WTC11 (cell line): ENCODE measurements around the gene PTGER2. TPM values are rescaled to one million over a fixed set of nuclear protein-coding genes. Genes with fewer than 3 reads are reported as not detected.

Source experiments
- ATAC-seq: fragments of 200-7000 bp; cut with Tn5 transposase; 2 replicates; pipeline ENCODE4 v1.10.0; 2021; ENCODE audit warnings: mild to moderate bottlenecking, moderate library complexity
- CTCF ChIA-PET: fragments of 300-600 bp; sonication (Branson Sonifier 250); formaldehyde crosslinking; loops from one replicate; lab custom pipeline; 2021; ENCODE audit warnings: antibody characterized with exemption; lab: Charles Lee
- POLR2A ChIA-PET: fragments of 350-600 bp; sonication (Branson Sonifier 250); formaldehyde crosslinking; loops from one replicate; lab custom pipeline; 2021; ENCODE audit warnings: antibody characterized with exemption; lab: Charles Lee
- DNase-seq: peaks from one replicate; pipeline ENCODE4 v3.0.0; 2021; ENCODE audit warnings: low spot score
- H3K27ac Mint-ChIP-seq: 2 replicates; pipeline ENCODE4 v1.8.0; 2021; ENCODE audit warnings: mixed read lengths
- H3K27me3 Mint-ChIP-seq: 2 replicates; pipeline ENCODE4 v1.8.0; 2021; ENCODE audit warnings: low read depth, mild to moderate bottlenecking, moderate library complexity, mixed read lengths
- H3K36me3 Mint-ChIP-seq: 2 replicates; pipeline ENCODE4 v1.8.0; 2021; ENCODE audit warnings: mixed read lengths
- H3K4me1 Mint-ChIP-seq: 2 replicates; pipeline ENCODE4 v1.8.0; 2022; ENCODE audit warnings: mixed read lengths
- H3K4me3 Mint-ChIP-seq: 2 replicates; pipeline ENCODE4 v1.8.0; 2021; ENCODE audit warnings: mild to moderate bottlenecking, moderate library complexity, mixed read lengths
- H3K9me3 Mint-ChIP-seq: 2 replicates; pipeline ENCODE4 v1.8.0; 2021; ENCODE audit warnings: mixed read lengths
- ATF1 ChIP-seq: sonication (generic); formaldehyde crosslinking; IDR thresholded peaks from 2 replicates; pipeline ENCODE4 v1.8.1; 2023; ENCODE audit warnings: mild to moderate bottlenecking, moderate library complexity, missing genetic modification reagents
- CBFB ChIP-seq: sonication (generic); formaldehyde crosslinking; IDR thresholded peaks from 2 replicates; pipeline ENCODE4 v1.8.1; 2022; ENCODE audit warnings: mild to moderate bottlenecking, low read depth, missing genetic modification reagents
- CREM ChIP-seq: sonication (generic); formaldehyde crosslinking; IDR thresholded peaks from 2 replicates; pipeline ENCODE4 v1.8.1; 2022; ENCODE audit warnings: mild to moderate bottlenecking, missing genetic modification reagents, moderate library complexity
- CTCF ChIP-seq: fragments of 200-600 bp; IDR thresholded peaks from 2 replicates; pipeline ENCODE4 v1.8.0; 2022; ENCODE audit warnings: antibody characterized with exemption
- ESRRA ChIP-seq: sonication (generic); formaldehyde crosslinking; IDR thresholded peaks from 2 replicates; pipeline ENCODE4 v1.8.1; 2022; ENCODE audit warnings: mild to moderate bottlenecking, missing genetic modification reagents, borderline replicate concordance
- FOXK1 ChIP-seq: sonication (generic); formaldehyde crosslinking; IDR thresholded peaks from 2 replicates; pipeline ENCODE4 v1.8.0; 2022; ENCODE audit warnings: mild to moderate bottlenecking, moderate library complexity, missing genetic modification reagents
- GRHL2 ChIP-seq: fragments of 250-450 bp; sonication (Bioruptor Pico); IDR thresholded peaks from 2 replicates; pipeline ENCODE4 v1.8.0; 2022; ENCODE audit warnings: mild to moderate bottlenecking, moderate library complexity; ENCODE audit not compliant: insufficient replicate concordance, severe bottlenecking
- JAZF1 ChIP-seq: fragments of 250-450 bp; sonication (Bioruptor Pico); IDR thresholded peaks from 2 replicates; pipeline ENCODE4 v1.9.0; 2021; ENCODE audit warnings: moderate library complexity, mild to moderate bottlenecking, inconsistent platforms
- OVOL2 ChIP-seq: fragments of 250-450 bp; sonication (Bioruptor Pico); IDR thresholded peaks from 2 replicates; pipeline ENCODE4 v1.9.0; 2021; ENCODE audit warnings: mild to moderate bottlenecking, borderline replicate concordance
- PRDM15 ChIP-seq: sonication (generic); formaldehyde crosslinking; IDR thresholded peaks from 2 replicates; pipeline ENCODE4 v1.8.0; 2022; ENCODE audit warnings: missing genetic modification reagents
- SMAD4 ChIP-seq: sonication (generic); formaldehyde crosslinking; IDR thresholded peaks from 2 replicates; pipeline ENCODE4 v1.8.0; 2022; ENCODE audit warnings: mild to moderate bottlenecking, missing genetic modification reagents
- STAT6 ChIP-seq: sonication (generic); formaldehyde crosslinking; conservative IDR thresholded peaks from 2 replicates; pipeline ENCODE4 v1.8.1; 2023; ENCODE audit warnings: mild to moderate bottlenecking, low read depth, missing genetic modification reagents, moderate library complexity
- TCF7 ChIP-seq: sonication (generic); formaldehyde crosslinking; IDR thresholded peaks from 2 replicates; pipeline ENCODE4 v1.8.0; 2022; ENCODE audit warnings: mild to moderate bottlenecking, low read depth, missing genetic modification reagents, moderate library complexity
- TEAD4 ChIP-seq: sonication (generic); formaldehyde crosslinking; IDR thresholded peaks from 2 replicates; pipeline ENCODE4 v1.8.0; 2022; ENCODE audit warnings: mild to moderate bottlenecking, missing genetic modification reagents
- ZBTB21 ChIP-seq: sonication (generic); formaldehyde crosslinking; IDR thresholded peaks from 2 replicates; pipeline ENCODE4 v1.8.1; 2023; ENCODE audit warnings: mild to moderate bottlenecking, missing genetic modification reagents, borderline replicate concordance
- ZBTB43 ChIP-seq: sonication (generic); formaldehyde crosslinking; IDR thresholded peaks from 2 replicates; pipeline ENCODE4 v1.8.1; 2023; ENCODE audit warnings: mild to moderate bottlenecking, missing genetic modification reagents
- ZMAT4 ChIP-seq: fragments of 250-450 bp; sonication (Bioruptor Pico); IDR thresholded peaks from 2 replicates; pipeline ENCODE4 v1.9.0; 2021; ENCODE audit warnings: mild to moderate bottlenecking
- total RNA-seq: library from RNA; stranded (reverse); gene quantifications from 3 replicates; pipeline ENCODE4 v1.2.3, GENCODE V29; 2021

PTGER2 gene
- total RNA-seq, 1 experiment from 2014 or later = 0.92 TPM

- no peak for TF ChIP-seq FOXK1 (CRISPR knock-in tag)
- TF ChIP-seq ATF1 (CRISPR knock-in tag) = no peak
- TF ChIP-seq ZMAT4 (CRISPR knock-in tag) = no peak
- TF ChIP-seq TEAD4 (CRISPR knock-in tag) = no peak
- TF ChIP-seq CTCF = no peak
- TF ChIP-seq CBFB (CRISPR knock-in tag) = no peak
- TF ChIP-seq OVOL2 = no peak
- no peak for TF ChIP-seq JAZF1
- no peak for TF ChIP-seq SMAD4 (CRISPR knock-in tag)
- TF ChIP-seq ZBTB21 (CRISPR knock-in tag) = no peak
- ATAC-seq = no peak
- Mint-ChIP-seq H3K27ac (no peak overlapping the region), H3K9me3 (no peaks in the 10 kb centered on the region), H3K4me1 (no peaks in the 10 kb centered on the region), H3K4me3 (no peak overlapping the region), H3K27me3 (no peaks in the 10 kb centered on the region), H3K36me3 (no peaks in the 10 kb centered on the region)
- POLR2A ChIA-PET = no interaction called here
- no peak for DNase-seq
- CTCF ChIA-PET = no interaction called here
These were observed 41.4 kb downstream of the PTGER2 start for GRCh38 chr14:52355526-52355925.

- ATAC-seq = no peak
- Mint-ChIP-seq H3K27ac (no peak overlapping the region), H3K27me3 (no peaks in the 10 kb centered on the region), H3K4me1 (no peaks in the 10 kb centered on the region), H3K9me3 (no peaks in the 10 kb centered on the region), H3K4me3 (no peak overlapping the region), H3K36me3 (no peaks in the 10 kb centered on the region)
- ChIA-PET POLR2A (no interaction called here), CTCF (no interaction called here)
- no peak for TF ChIP-seq STAT6 (CRISPR knock-in tag)
- TF ChIP-seq ESRRA = no peak
- no peak for TF ChIP-seq TCF7
- TF ChIP-seq ZBTB43 (CRISPR knock-in tag) = no peak
- no peak for TF ChIP-seq CREM (CRISPR knock-in tag)
- TF ChIP-seq GRHL2 = no peak
- no peak for TF ChIP-seq PRDM15 (CRISPR knock-in tag)
- no peak for DNase-seq
These were observed 41.9 kb downstream of the PTGER2 start for GRCh38 chr14:52356025-52356424.
